Measurements from ENCODE around the gene DGKG.
A peak's percentile ranks its signal among the peaks of the same experiment; 100 is the strongest.

DGKG gene

DNA sequence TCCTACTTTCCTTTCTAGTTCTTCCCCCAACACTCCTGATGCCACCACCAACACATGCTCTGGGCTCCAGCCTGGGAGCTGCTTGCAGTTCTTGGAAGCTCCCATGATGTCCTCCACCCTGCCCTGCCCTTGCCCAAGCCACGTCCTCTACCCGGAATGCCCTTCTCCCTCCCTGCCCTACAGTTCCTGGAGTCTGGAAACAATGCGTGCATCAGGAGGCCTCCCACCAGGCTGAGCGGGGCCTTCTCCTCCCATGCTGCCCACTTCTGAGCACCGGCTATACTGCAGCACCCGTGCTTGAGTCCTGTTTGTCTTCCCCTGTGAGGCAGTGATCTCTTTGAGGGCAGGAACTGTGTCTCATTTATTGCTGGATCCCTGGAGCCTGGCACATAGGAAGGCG is 44.6 kb downstream of the DGKG start:
- DNase-seq: no peak

DNA sequence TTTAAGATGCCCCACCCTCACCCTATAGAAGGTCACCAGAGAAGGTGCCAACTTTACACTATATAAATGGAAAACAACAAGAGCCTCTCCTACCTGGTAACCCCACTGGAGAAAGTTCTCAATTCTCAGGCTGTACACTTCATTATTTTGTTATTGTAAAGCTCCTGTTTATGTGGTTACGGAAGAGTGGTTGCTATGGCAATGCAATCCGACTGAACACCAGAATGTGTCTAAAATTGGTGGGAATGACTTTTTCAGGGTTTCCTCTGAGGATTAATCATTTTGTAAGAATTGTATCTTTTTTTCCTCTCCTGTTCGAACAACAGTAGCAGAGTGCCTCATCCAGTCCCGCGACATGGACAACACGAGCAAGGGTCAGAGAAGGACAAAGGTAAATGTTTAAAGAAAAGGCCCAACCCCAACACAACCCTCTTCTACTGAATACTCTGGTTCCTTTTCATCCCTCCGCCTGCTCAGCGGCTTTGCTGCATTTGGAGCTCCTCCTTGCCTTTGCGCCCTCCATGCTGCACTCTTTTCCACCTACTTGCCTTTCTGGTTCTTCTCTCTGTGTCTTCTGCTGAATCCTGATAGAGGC is 45.3 kb downstream of the DGKG start:
- no peak for DNase-seq

DNA sequence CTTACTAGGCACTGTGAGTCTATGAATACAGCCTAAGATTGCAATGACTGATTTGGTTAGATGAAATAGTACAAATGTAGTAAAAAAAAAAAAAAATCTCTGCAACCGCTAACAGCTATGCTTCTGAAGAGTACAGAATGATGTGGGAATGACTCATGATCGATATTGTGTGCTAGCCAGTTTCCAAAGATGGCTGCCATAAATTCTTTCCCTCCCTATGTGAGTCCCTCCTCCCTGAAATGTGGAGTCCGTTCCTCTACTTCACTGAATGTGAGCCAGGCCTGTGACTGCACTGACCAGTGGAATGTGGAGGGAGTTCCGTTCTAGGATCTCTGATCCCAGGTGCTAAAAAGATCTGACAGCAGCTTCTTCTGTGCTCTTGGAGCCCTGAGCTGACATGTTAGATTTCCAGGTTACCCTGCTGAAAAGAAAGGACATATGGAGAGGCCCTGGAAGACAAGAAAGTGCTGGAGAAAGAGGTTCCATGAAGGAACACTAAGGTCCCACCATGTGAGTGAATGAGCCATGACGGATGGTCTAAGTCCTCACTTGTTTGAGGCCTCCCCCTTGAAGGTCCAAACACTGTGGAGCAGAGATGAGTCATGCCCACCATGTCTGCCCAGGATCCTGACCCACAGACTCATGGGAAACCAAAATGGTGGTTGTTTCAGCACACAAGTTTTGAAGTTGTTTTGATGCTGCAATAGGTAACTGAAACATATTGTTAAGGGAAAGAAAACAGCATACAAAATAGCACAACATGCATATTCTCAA is 46.3 kb downstream of the DGKG start:
- DNase-seq: no peak

DNA sequence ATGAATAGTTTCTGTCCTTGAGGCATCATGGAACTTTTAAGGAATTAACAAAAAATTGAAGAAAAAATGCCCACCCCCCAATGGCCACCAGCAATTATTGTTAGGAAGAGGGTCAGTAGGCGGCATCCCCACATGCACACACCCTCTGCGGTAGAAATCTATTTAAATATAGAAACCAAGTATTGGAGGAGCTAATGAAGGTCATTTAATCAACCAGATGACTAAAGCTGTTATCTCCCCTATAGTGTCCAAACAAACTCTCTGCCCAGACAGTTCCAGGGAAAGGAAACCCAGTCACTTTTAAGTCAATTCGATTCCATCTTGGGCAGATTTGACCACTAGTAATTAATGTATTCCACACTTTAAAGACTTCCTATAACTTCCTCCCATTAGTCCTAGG is 47.1 kb downstream of the DGKG start:
- no peak for DNase-seq

DNA sequence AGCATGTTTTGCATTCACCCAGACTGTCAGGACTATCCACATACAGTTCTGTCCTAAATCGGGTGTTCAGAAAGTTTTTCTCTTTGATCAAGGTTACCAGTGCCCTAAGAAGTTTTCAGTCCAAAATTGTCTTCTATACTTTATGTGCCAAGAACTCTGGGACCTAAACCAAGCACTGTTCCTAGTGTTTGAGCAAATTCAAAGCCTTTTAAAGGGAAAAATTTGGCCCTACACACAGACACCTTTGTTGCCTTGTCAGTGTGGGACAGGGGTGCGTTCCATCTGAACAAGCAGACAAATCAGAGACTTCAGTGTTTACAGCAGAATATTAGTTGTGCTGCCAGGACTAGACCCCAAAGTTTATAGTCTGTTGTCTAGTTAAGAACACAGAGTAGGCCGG is 50.6 kb downstream of the DGKG start:
- no peak for DNase-seq

DNA sequence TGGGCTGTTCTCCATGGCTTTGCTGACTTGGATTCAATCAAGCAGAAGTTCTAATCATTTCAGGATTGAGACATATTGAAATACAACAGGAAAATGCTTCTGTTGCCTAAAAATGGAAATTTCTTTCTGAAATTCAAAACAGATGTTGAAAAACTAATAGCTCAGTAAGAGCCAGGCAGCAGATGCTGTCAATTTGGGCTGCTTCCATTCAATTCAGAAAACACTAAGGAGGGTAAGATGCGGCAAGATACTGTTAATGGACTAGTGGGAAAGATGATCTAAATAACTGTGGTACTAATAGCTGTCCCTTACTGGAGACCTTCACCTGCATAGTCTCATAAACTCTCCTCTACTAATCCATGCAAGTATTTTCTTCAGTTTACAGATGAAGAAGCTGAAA is 53.5 kb downstream of the DGKG start:
- DNase-seq: no peak

DNA sequence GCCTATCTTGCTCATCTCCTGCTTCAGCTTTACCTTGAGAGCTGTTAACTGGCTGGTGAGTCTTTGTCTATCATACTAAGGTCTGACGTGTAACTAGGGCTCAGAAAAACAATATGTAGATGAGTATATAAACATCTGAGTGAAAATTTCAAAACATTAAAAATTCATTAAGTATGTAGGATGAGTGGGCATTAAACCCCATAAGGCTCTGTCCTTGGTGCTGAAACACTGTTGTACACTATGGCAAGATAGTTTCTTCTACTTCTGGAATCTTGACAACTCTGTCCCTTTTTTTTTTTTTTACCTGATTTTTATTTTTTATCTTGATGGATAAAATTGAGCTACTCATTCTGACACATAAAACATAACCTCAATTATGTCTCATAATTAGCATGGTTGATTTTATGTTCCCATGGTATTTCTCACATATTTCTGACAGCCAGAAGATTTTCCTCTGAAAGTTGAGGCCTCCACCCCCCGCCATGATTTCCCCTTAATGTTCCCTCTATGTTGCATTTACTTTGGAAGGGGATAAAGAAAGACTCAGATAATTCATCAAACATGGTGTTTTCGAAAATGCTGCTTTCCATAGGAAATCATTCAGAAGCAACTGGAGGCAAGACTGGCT is 54.3 kb downstream of the DGKG start:
- peak; percentile 5 for DNase-seq

DNA sequence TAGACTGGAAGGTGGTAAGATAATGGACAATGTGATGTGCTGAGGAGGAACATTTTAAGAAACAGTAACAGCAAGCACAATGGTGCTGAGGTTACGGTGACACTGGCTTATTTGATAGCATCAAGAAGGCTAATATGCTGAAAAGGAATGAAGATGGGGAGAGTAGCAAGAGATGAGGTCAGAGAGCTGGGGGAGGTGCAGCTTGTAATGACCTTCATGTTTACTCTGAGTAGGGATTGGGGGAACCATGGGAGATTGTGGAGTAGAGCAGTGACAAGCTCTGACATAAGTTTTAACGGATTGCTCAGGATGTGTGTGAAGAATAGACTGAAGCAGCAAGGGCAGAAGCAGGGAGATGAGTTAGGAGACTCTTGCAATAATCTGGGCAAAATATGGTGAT is 56.7 kb downstream of the DGKG start:
- no peak for DNase-seq

DNA sequence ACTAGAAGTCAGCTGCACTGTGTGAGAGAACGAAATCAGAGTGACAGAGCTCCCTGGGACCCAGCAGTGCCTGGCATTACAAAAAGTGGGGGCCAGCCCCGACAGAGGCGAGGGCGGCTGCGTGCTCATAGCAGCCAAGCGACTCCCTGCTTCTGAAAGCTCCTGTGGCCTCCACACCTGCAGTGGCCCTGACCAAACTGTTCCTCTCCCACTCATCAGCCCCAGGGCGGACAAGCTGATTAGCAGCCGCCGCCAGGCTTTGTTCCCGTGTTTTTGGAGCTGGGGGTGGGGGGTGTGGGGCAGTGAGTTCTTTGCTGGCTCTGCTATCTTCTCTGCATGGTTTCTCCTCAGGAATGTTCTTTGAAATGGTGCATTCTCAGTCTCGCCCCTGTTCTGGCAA is 58.1 kb downstream of the DGKG start:
- no peak for DNase-seq

DNA sequence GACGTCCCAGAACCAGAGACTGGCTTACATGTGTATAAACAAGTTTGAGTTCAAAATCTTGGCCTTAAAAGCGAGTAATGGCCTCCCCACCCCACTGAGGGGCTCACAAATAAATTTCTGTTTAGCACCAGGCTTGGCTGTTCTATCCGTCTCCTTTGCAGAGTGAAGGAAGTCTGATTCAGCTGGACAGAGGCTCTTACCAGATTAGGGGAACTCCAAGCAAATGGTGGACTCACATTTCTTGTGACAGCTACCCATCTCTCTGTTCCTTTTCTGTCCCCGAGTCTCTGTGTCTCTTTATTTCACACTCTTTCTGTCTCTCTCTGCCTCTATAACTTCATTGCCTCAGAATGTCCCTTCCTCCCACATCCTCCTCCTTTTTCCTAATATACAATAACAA is 62.7 kb downstream of the DGKG start:
- peak; percentile 24 for DNase-seq

DNA sequence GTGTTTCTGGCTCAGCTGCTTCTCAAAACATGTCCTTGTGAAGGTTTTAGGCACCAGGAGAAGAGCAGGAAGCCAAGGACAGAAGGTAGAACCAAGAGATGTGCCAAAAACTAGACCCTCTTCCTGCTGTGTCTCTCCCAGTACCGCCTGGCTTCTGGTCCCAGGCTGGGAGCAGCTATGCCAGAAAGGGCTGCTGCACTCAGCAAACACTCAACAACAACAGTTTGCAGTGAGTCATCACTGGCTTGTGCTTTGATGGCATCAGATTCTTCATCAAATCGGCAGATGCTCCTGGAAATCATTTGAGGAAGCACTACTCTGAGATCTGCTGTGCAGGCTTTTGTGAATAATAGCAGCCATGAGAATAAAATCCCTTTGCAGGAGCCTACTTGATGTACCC is 63.2 kb downstream of the DGKG start:
- DNase-seq: peak; percentile 49

DNA sequence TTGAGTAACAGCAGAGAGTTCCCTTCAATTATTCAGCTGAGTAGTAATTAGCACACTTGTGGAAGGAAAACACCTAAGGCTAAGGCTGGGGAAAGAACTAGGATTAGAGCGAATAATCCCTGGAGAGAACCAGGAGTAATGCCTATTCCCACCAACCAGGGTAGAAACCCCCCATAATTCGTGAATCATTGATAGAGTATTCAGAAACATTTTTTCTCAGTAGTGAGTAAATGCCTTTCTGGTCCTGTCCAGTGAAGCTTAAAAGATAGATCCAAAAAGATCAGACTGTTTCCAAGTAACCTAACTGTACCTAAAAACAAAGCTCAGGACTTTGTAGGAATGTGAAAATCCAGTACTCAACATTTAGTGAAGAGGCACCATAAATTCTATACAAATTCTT is 71.2 kb downstream of the DGKG start:
- DNase-seq: no peak

DNA sequence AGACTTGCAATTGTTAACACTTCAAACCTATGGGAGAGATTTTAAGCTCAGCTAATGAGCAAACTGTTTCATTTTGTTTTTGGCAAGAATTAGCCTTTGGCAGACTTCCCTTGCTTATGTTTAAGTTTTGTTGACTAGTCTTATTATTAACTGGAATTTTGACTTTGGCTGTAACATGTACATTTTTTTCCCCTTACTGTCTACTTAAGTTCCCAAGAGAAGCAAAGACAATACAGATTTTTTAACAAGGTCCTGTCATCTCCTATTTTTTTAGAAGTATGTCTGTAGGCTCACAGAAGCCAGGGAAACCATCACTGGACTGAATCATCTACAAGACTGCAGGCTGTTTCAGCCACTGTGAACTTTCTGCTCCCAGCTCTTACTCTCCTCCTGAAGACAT is 74.3 kb downstream of the DGKG start:
- no peak for DNase-seq

DNA sequence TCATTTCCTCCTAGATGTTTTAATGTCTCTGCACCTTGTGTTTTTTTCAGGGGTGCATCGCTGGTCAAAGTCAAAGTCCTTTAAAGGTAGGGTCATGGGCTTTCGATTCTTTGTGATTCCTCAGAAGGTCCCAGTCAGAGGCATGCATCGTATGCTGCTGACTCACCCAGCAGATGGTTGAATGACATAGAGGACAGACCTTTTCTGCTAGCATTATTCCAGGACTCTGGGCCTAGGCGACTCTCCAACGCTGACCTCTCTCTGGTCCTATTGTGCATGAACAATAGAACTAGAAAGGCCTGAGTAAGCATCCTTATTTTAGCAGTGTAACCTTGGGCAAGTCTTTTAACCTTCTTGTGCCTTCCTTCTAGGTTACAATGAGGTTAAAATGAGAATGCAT is 75.9 kb downstream of the DGKG start:
- no peak for DNase-seq

DNA sequence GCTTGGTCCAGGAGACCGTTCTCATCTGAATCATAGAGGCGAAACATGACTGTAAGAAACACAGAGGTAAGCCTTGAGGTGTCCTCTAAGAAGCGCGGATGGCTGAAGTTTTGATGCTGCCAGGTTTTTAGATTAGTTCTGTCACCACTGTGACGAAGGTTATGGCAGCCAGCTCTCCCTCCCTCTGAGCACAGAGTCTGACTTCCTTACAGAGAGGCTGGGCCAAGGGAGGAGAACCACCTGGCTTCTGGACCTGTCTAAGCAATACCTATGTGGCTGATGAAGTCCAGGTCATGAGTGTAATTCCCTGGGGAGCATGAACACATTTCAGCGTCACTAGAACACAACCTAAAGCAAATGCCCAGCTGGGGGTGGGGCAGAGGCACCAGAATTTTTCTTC is 77.4 kb downstream of the DGKG start:
- no peak for DNase-seq

DNA sequence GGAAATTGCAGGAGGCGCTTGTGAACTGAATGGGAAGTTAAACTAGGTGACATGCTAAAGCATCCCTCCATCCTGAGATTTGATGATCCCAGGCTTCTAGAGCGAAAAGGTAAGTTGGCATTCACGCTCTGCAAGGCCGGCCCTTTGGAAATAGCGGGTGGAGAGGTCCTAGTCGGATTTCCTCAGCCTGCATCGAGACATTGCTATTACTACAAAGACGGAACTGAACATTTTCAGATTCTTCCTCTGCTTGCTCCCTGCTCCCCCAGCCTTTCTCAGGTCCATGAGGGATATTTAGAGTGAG is 77.7 kb downstream of the DGKG start:
- no peak for DNase-seq

DNA sequence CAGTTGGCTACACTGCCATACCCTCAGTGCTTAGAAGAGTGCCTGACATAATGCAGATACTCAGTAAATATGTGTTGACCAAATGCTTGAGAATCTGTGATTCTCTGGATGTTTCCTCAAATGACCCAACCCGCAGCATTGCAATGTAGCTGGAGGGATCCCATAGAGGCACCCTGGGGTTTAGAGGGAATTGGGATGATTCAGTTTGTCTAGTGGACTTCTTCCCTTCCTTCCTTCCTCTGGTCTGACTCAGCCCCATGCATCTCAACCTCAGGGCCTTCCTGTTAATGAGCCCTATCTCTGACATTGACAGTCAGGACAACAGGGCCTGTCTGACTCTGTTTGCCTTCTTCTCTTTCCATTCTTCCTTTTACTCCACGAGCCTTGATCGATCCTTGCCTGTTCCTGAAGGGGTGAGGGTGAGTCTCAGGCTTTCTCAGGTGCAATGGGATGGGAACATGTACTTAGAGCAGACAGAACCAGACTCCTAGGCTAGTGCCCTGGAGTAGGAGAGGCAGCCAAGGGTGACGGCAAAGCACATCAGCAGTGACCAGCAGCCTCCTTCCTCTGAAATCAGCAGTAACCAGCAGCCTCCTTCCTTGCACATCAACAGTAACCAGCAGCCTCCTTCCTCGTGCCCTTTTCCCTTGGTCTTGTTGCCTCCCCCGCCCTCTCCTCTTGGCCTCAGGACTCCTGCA is 78.2 kb downstream of the DGKG start:
- peak; percentile 26 for DNase-seq

DNA sequence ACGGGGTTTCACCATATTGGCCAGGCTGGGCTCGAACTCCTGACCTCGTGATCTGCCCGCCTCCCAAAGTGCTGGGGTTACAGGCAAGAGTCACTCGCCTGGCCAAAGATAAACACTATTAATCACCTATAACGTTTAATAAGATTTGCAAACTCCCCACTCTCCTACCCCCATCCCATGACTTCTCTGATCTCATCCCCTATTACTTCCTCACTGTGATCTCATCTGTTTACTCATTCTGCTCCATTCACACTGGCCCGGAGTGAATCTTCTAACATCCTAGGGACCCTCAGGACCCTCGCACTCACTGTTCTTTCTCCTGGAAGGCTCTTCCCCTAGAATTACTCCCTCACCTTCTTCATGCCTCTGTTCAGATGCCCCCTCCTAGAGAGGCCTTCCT is 78.9 kb downstream of the DGKG start:
- peak; percentile 25 for DNase-seq

DNA sequence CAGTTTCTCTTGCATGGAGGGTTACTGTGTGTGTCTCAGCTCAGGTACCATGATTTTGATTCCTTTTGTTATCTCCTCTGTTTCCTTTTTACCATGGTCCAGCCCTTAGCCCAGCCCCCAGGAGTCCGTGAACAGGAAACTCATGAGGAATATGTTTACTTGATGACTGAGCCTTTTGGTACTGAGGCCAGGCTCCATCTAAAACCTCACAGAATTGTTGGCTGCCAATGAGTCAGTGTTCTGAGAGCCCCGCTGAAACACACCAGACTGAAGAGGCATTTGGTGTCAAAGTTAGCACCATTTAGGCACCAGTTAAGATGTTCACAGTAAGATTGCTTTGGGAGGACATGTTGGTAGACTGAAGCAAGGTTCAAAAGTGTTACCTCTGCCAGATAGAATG is 80.9 kb downstream of the DGKG start:
- no peak for DNase-seq

DNA sequence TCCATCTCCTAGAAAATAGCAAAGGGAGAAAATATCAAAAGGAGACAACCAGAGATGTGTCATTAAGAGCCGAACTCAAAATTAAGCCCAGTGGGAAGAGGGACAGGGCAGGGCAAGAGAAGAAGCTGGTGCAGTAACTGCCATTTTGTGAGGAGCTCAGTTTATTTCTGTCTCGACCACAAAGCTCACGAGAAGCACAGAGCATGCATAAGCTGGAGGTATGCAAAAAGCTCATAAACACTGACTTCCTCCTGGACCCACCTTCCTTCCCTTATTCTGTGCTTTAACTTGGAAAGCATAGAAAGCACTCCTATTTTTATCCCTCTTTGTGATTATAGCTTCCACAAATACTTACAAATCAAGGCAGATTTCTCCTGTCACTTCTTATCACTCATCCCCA is 81.3 kb downstream of the DGKG start:
- no peak for DNase-seq

DNA sequence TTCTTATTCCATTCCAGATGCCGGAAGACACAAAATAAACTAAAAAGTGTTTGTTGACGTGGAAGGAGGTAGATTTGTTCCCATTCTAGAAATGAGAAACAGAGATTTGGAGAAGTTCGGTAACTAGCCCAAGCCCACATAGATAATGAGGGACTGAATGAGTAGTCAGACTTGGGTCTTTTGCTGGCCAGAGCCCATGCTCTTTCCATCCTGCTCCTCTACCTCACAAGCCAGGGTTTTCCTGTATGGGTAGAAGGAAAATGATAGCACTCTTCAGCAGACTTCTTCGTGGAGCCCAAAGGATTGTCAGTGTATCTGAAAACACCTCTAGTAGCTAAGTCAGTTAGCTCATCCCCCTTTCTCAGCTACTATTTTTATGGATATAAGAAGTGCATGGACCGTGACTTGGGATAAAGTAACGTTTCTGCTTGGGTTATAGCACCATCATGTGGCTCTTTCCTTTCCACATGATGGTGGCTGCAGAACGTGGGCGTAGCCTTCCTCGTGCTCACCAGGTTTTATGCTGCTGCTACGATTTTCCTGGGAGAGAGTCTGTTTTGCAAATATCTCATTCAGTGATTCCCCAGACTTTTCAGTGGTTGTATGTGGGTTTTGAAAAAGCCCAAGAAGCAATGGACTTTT is 84.6 kb downstream of the DGKG start:
- peak; percentile 22 for DNase-seq

DNA sequence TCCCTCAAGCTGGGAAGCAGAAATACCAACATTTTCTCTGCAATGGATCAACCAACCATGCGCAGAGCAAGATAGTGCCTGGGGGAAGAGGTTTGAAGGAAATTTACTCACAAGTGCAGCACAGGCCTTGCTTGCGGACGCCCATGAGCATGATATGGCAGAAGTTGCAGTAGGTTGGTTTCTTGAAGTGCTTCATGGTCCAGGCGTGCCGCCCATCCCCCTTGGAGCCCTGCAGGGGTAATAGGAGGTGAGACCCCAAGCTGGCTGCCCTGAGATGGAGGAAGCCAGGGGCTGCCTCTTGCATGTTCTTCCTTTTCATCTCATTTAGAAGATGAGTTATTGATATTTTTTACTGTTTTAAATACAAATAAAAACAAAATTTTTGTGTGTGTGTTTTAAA is 86.6 kb downstream of the DGKG start:
- no peak for DNase-seq

DNA sequence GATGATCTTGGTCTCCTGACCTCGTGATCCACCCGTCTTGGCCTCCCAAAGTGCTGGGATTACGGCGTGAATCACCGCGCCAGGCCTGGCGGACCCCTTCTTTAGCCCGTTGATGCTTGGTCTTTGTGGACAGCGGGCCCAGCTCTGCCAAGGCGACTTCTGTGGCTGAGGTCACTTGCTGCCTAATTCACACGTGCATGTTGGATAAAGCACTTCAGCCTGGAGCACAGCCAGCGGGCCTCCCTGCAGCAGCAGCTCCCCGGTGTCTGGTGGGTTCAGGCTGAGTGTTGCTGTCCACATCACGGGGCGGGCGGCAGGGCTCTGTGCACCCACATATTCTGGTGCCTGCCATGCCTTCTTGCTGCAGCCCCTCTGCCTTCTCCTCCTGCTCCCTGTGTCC is 88.4 kb downstream of the DGKG start:
- DNase-seq: no peak

DNA sequence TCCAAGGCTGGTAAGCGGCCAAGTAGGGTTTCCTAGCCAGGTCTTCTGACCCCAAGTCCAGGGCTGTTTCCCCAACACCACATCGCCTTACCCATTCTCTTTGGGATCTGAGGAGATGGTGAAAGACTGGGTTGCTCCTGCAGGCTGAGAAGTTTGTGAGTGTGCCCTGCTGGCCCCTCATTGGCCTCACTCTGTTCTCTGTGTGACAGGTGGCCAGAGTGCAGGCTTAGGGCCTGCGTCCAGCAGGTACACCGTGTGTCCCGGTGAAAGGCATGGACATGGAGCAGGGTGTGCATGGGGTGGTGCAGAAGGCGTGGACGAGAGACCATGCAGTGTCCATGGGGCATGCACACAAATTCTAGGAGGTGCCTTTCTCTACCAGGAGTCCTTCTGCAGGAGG is 91.3 kb downstream of the DGKG start:
- DNase-seq: no peak
